ENCODE results near the gene CCDC70.

The CCDC70 gene

DNA sequence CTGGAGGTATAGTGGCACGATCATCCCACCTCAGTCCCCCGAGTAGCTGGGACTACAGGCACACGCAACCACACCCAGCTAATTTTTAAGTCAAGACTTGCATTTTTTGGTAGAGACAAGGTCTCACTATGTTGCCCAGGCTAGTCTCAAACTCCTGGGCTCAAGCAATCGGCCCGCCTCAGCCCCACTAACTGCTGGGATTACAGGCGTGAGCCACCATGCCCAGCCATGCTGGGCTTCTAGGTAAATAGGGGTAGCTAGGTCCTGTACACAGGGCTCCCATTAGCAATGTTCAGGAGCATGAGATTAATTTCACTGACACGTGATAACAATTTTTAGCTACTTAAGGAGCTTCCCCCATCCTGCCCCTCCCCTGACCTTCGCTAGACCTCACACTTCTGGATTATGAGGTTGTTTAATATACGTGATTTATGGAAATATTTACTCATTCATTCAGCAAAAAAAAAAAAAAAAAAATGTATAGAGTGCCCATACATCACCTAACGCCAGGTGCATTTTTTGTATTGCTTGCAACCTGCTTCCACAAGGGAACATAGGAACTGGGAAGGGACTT is 36.0 kb upstream of the CCDC70 start:
- H3K27me3 ChIP-seq, result no peaks in the 10 kb centered on the region
- no peak overlapping the region for H3K4me3 ChIP-seq
- H3K27ac ChIP-seq, result no peak overlapping the region
- no peaks in the 10 kb centered on the region for H3K36me3 ChIP-seq
- TF ChIP-seq, protein P1, sequence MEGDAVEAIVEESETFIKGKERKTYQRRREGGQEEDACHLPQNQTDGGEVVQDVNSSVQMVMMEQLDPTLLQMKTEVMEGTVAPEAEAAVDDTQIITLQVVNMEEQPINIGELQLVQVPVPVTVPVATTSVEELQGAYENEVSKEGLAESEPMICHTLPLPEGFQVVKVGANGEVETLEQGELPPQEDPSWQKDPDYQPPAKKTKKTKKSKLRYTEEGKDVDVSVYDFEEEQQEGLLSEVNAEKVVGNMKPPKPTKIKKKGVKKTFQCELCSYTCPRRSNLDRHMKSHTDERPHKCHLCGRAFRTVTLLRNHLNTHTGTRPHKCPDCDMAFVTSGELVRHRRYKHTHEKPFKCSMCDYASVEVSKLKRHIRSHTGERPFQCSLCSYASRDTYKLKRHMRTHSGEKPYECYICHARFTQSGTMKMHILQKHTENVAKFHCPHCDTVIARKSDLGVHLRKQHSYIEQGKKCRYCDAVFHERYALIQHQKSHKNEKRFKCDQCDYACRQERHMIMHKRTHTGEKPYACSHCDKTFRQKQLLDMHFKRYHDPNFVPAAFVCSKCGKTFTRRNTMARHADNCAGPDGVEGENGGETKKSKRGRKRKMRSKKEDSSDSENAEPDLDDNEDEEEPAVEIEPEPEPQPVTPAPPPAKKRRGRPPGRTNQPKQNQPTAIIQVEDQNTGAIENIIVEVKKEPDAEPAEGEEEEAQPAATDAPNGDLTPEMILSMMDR (IDR thresholded peaks at IDR 0.05), result no peak
- no peak for DNase-seq
- intact Hi-C loops (cut with DNase I; ENCODE audit: low total_unique reads), result no loop called here
- no peaks in the 10 kb centered on the region for H3K9me3 ChIP-seq
- H3K4me1 ChIP-seq, result peaks cover 0 to 4% (median 2%) of the 10 kb centered on the region in 4 donors

DNA sequence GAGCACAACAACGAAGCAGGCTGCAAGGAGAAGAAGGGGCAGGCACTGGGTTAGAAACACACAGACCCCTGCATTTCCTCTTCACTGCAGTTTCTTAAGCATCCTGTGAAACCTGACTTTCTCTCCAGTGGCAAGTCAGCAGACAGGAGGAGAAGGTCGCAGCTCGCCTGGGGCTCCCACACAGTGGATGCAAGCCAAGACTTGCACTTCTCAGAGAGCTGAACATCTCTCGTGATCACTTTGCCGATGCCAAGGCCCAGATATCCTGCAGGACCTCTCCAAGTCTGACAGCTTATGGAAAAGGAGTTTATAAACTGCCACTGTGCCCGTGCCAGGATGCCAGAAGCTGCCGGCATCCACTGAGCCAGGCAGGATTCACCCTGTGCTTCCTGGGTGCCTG is 35.2 kb upstream of the CCDC70 start:
- TF ChIP-seq, protein P1 (IDR thresholded peaks at IDR 0.05), result no peak
- no peaks in the 10 kb centered on the region for H3K27me3 ChIP-seq
- intact Hi-C loops (cut with DNase I; ENCODE audit: low total_unique reads), result no loop called here
- H3K4me1 ChIP-seq, result peaks cover 0 to 4% (median 2%) of the 10 kb centered on the region in 4 donors
- no peaks in the 10 kb centered on the region for H3K9me3 ChIP-seq
- no peak for DNase-seq
- no peaks in the 10 kb centered on the region for H3K36me3 ChIP-seq
- H3K4me3 ChIP-seq, result no peak overlapping the region
- no peak overlapping the region for H3K27ac ChIP-seq

DNA sequence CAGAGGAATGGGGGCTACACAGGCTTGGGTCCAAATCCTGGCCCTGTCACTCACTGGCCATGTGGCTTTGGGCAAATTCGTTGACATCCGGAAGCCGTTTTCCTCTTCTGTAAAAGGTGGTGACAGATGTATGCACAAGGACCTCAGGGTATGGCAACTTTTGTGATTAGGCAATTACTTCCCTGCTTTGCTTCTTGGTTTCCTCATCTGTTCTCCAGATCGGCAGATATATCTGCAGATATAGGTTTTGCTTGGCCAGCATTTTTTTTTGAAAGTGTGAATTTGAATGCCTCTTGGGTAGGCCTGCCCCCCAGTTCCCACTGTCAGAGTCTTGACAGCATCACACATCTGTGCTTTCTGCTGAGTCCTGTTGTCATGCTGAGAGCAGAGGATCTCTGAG is 34.5 kb upstream of the CCDC70 start:
- Histone ChIP-seq H3K4me1 (peaks cover 0 to 4% (median 2%) of the 10 kb centered on the region in 4 donors), H3K9me3 (no peaks in the 10 kb centered on the region), H3K27ac (no peak overlapping the region), H3K36me3 (no peaks in the 10 kb centered on the region), H3K27me3 (no peaks in the 10 kb centered on the region), H3K4me3 (no peak overlapping the region)
- no peak for DNase-seq
- intact Hi-C loops (cut with DNase I; ENCODE audit: low total_unique reads), result no loop called here
- TF ChIP-seq, protein P1 (IDR thresholded peaks at IDR 0.05), result no peak

- Histone ChIP-seq H3K36me3 (no peaks in the 10 kb centered on the region), H3K4me3 (no peak overlapping the region), H3K9me3 (no peaks in the 10 kb centered on the region), H3K4me1 (peaks cover 0 to 4% (median 2%) of the 10 kb centered on the region in 4 donors), H3K27ac (no peak overlapping the region), H3K27me3 (no peaks in the 10 kb centered on the region)
- intact Hi-C loops (cut with DNase I; ENCODE audit: low total_unique reads), result no loop called here
- TF ChIP-seq, protein P1 (IDR thresholded peaks at IDR 0.05), result no peak
- no peak for DNase-seq
Observed at GRCh38 chr13:51828730-51829567, 32.8 kb upstream of the CCDC70 start.

DNA sequence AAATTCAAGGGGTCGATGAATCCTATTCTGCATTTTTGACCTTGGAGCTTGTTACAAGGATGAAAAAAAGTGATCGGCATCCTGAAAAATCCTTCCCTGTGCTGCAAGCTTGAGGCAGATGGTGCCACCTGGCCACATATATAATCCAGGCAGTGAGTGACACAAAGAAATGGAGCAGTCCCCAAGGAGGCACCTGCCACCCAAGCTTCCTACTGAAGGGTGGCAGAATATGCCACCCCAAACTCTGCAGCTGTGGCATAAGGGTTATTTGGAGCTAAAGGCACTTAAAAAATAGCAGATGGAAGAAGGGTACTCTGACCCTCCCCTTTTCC is 32.2 kb upstream of the CCDC70 start:
- intact Hi-C loops (cut with DNase I; ENCODE audit: low total_unique reads), result no loop called here
- TF ChIP-seq, protein P1 (IDR thresholded peaks at IDR 0.05), result no peak
- no peaks in the 10 kb centered on the region for H3K9me3 ChIP-seq
- no peaks in the 10 kb centered on the region for H3K27me3 ChIP-seq
- no peak for DNase-seq
- no peaks in the 10 kb centered on the region for H3K36me3 ChIP-seq
- no peak overlapping the region for H3K4me3 ChIP-seq
- peaks cover 0 to 4% (median 2%) of the 10 kb centered on the region in 4 donors for H3K4me1 ChIP-seq
- no peak overlapping the region for H3K27ac ChIP-seq

Data from tibial artery (tissue), 4 donors.